GM15510 (cell line): ENCODE results near the gene ZFYVE27.

Source experiments
- POLR2A ChIP-seq: IDR thresholded peaks from 3 replicates; pipeline ENCODE4 v1.6.1; 2011; ENCODE audit warnings: borderline replicate concordance; ENCODE audit not compliant: insufficient read length; ENCODE audit errors: extremely low read depth

Gene ZFYVE27

DNA sequence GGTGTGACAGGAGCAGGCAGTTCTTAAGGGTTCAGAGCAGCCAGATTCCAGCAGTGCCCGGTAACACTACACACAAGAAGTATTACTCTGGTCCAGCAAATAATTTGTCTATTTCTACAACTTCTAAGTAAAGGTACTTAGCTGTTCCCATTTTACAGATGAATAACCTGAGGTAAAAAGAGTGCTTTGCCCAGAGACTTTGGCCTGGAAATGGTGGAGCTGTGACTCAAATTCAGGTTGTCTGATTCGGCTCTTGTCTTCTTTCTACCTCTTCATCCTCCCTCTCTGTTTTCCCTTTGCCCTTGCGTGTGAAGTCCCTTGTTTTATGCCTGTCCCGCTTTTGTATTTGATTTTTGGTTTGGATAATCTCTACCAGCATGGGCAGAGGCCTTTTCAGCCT is 17.8 kb downstream of the ZFYVE27 start:
- no peak for TF ChIP-seq POLR2A

- no peak for TF ChIP-seq POLR2A
Observed at GRCh38 chr10:97755718-97756117, 18.8 kb downstream of the ZFYVE27 start.

- TF ChIP-seq POLR2A: no peak
Observed at GRCh38 chr10:97757471-97757870, 20.5 kb downstream of the ZFYVE27 start.

GRCh38 chr10:97759158-97759887 is 22.4 kb downstream of the ZFYVE27 start:
- TF ChIP-seq POLR2A: no peak

DNA sequence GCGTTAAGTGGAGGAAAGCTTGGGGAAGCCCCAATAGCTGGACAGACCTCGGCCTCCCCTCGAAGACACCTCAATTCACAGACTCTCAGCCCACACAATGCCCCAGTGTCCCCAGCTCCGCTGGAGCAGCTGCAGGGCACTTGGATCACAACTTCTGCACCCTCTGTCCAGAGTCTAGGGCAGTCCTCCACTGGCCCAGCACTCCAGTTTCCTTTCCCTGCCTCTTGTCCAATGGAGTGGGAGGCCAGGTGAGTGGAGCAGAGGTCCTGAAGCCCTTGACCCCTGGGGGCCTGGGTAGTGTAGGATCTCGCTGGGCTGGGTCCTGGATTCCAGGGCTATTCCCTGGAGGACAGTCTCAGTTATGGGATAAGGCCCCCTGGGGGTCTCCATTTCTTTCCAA is 23.0 kb downstream of the ZFYVE27 start:
- TF ChIP-seq POLR2A: no peak

DNA sequence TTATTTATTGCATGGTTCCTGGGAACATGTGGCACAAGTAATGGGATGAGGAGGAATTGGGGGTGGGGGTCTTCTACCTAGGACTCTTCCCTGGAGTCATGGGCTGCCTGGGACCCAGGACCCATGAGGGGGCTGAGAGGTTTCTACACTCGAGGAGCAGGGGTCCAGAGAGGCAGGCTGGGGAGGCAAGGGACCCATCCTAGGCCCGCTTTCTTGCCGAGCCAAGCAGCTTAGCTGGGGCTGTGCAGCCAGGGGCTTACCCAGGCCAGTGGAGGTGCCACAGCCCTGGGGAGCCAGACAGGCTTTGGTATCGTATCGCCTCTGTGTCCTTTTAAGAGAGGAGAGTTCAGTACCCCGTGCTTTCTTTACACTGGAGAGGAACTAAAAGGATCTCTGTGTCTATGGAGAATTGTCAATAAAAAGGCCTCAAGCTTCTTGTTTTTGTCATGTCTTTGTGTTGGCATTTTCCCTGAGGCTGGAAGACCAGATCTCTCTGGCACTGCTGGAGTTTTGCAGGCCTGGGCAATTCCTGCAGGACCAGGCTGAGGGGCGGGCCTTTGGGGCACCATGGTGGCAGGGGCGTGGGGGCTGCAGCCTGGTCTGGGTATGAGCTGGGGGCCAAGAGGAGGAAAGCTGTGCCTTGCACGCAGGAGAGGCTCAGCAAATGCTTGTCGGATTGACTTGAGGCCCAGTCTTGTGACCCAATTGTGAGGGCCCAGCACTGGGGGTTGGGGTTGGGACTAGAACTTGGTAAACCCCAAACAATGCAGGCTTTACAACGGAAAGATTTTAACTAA is 23.7 kb downstream of the ZFYVE27 start:
- no peak for TF ChIP-seq POLR2A

GRCh38 chr10:97761331-97761865 is 24.5 kb downstream of the ZFYVE27 start:
- no peak for TF ChIP-seq POLR2A

DNA sequence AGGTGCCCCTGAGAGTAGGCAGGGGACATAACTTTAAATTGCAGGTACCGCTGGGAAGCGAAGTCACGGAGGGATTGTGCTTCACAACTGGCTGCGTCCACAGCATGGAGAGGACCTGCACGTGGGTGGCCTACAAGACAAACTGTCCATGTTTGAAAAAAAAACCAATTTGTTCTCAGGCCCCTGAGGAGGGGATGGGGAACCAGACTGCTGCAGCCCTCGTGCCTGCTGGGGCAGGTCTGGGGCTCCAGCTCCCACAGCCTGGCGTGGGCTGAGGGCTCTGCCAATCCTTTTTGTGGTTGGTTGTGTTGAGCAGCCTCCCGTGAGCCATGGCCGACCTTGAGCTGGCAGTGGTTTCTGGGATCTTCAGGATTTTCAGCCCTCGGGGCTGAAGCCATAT is 25.1 kb downstream of the ZFYVE27 start:
- no peak for TF ChIP-seq POLR2A

GRCh38 chr10:97762816-97763215 is 25.9 kb downstream of the ZFYVE27 start:
- no peak for TF ChIP-seq POLR2A

- no peak for TF ChIP-seq POLR2A
Observed at GRCh38 chr10:97763411-97763810, 26.5 kb downstream of the ZFYVE27 start.

GRCh38 chr10:97763947-97764346 is 27.0 kb downstream of the ZFYVE27 start:
- TF ChIP-seq POLR2A: no peak

DNA sequence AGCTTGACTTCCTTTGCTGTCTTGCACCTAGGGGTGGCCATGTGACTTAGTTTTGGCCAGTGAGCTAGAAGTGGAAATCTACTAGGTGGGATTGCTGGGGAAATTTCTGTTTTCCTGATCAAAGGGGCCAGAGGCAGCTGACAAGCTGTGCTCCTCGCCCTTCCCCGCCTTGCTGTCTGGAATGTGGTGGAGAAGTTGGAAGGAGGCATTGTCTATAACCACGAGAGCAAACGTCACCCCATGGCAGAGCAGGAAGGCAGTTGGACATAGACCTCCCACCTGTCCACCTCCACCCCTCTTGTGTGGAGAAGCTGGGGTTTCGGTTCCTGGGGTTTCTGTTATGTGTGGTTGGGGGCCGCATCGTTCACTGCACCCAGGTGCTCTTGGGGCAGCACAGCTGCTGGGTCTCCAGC is 27.6 kb downstream of the ZFYVE27 start:
- TF ChIP-seq POLR2A: no peak

DNA sequence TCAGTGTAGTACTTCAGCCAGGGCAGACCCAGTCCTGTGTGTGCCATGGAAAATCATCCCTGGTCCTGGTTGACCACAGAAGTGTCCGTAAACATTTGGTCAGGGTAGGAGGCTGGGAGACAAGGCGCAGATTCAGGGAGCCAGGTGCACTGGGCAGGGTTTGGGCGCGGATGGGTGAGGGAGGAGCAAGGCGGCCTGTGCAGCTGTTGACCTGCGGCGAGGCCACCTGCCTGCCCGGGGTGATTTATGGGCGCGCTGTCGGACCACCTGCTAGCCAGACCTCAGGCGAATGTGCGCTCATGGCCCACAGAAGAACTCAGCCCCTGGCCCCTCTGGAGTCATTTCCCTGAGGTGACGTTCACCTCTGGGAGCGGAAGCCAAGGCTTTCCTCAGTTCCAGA is 28.3 kb downstream of the ZFYVE27 start:
- no peak for TF ChIP-seq POLR2A

- TF ChIP-seq POLR2A: no peak
Observed at GRCh38 chr10:97766106-97766810, 29.3 kb downstream of the ZFYVE27 start.
